Mesenchymal stem cell (in vitro differentiated cells and primary cell): ENCODE measurements around the gene RREB1.

Source experiments
- DNase-seq: peaks from one replicate; pipeline ENCODE4 v3.0.0-alpha.2; 2013
- H2AFZ ChIP-seq: one replicate; pipeline ENCODE4 v1.6.1; 2013; ENCODE audit warnings: low read depth, mild to moderate bottlenecking, control low read depth, inconsistent platforms, low read length, moderate library complexity
- H2AK5ac ChIP-seq: 2 replicates; pipeline ENCODE4 v1.6.1; 2013; ENCODE audit warnings: low read length, moderate library complexity, mild to moderate bottlenecking, inconsistent platforms; ENCODE audit not compliant: severe bottlenecking
- H2BK120ac ChIP-seq: one replicate; pipeline ENCODE4 v1.6.1; 2013; ENCODE audit warnings: low read depth, mild to moderate bottlenecking, inconsistent platforms, low read length, moderate library complexity
- H2BK12ac ChIP-seq, 2 experiments: one replicate each; pipeline ENCODE4 v1.6.1; 2013; ENCODE audit warnings: inconsistent platforms in 2 of 2, low read length in 2 of 2, mild to moderate bottlenecking in 2 of 2, moderate library complexity in 2 of 2, control low read depth in 1 of 2
- H2BK15ac ChIP-seq: one replicate; pipeline ENCODE4 v1.6.1; 2013; ENCODE audit warnings: mild to moderate bottlenecking, low read depth, inconsistent platforms; ENCODE audit not compliant: poor library complexity, severe bottlenecking
- H2BK5ac ChIP-seq: 2 replicates; pipeline ENCODE4 v1.6.1; 2013; ENCODE audit warnings: low read depth, mild to moderate bottlenecking, low read length, control low read depth, inconsistent platforms; ENCODE audit not compliant: poor library complexity, severe bottlenecking
- H3K14ac ChIP-seq, 2 experiments: one replicate each; pipeline ENCODE4 v1.6.1; 2013; ENCODE audit warnings: inconsistent platforms in 2 of 2, low read length in 2 of 2, control low read depth in 1 of 2, mild to moderate bottlenecking in 1 of 2, moderate library complexity in 1 of 2
- H3K18ac ChIP-seq, 2 experiments: one replicate each; pipeline ENCODE4 v1.6.1; 2013; ENCODE audit warnings: inconsistent platforms in 2 of 2, low read length in 2 of 2, control low read depth in 1 of 2, low read depth in 1 of 2, mild to moderate bottlenecking in 1 of 2
- H3K23ac ChIP-seq, 2 experiments: one replicate each; pipeline ENCODE4 v1.6.1; 2013; ENCODE audit warnings: inconsistent platforms in 2 of 2, low read length in 2 of 2, mild to moderate bottlenecking in 2 of 2, moderate library complexity in 2 of 2, control low read depth in 1 of 2
- H3K27ac ChIP-seq: 2 replicates; pipeline ENCODE4 v1.5.1; 2013; ENCODE audit warnings: mild to moderate bottlenecking, moderate library complexity, low read length, control low read depth, inconsistent platforms; ENCODE audit not compliant: poor library complexity, severe bottlenecking
- H3K27me3 ChIP-seq, 2 experiments: 2 replicates each; pipeline versions ENCODE4 v1.6.1 to v1.7.0; 2013; ENCODE audit warnings: low read length in 2 of 2, mild to moderate bottlenecking in 2 of 2, moderate library complexity in 2 of 2, control low read depth in 1 of 2, inconsistent platforms in 1 of 2; ENCODE audit not compliant: control insufficient read depth in 1 of 2, insufficient read depth in 1 of 2
- H3K36me3 ChIP-seq, 2 experiments: 2 replicates each; pipeline versions ENCODE4 v1.6.1 to v1.7.0; 2013; ENCODE audit warnings: low read length in 2 of 2, control low read depth in 1 of 2, inconsistent platforms in 1 of 2, low read depth in 1 of 2, mild to moderate bottlenecking in 1 of 2; ENCODE audit not compliant: insufficient read depth in 2 of 2, control insufficient read depth in 1 of 2
- H3K4ac ChIP-seq, 2 experiments: one replicate each; pipeline ENCODE4 v1.6.1; 2013; ENCODE audit warnings: inconsistent platforms in 2 of 2, low read length in 2 of 2, mild to moderate bottlenecking in 2 of 2, moderate library complexity in 2 of 2, control low read depth in 1 of 2, low read depth in 1 of 2
- H3K4me1 ChIP-seq: 2 replicates; pipeline ENCODE4 v1.6.1; 2013; ENCODE audit warnings: low read depth, low read length, control low read depth; ENCODE audit not compliant: control insufficient read depth, insufficient read depth
- H3K4me2 ChIP-seq: 2 replicates; pipeline ENCODE4 v1.6.1; 2013; ENCODE audit warnings: low read length, mild to moderate bottlenecking, inconsistent platforms; ENCODE audit not compliant: poor library complexity, severe bottlenecking
- H3K4me3 ChIP-seq, 2 experiments: 2 replicates each; pipeline versions ENCODE4 v1.5.1 to v1.7.0; 2013; ENCODE audit warnings: low read length in 2 of 2, mild to moderate bottlenecking in 2 of 2, control low read depth in 1 of 2, low read depth in 1 of 2; ENCODE audit not compliant: insufficient read depth in 1 of 2
- H3K79me1 ChIP-seq: replicated peaks from 2 replicates; pipeline ENCODE4 v1.6.1; 2013; ENCODE audit warnings: mild to moderate bottlenecking, control low read depth, low read length, inconsistent platforms; ENCODE audit not compliant: poor library complexity, severe bottlenecking
- H3K9ac ChIP-seq: 2 replicates; pipeline ENCODE4 v1.7.0; 2013; ENCODE audit warnings: mild to moderate bottlenecking, low read length, moderate library complexity
- H3K9me3 ChIP-seq: 2 replicates; pipeline ENCODE4 v1.7.0; 2013; ENCODE audit warnings: mild to moderate bottlenecking, low read length; ENCODE audit not compliant: control insufficient read depth
- H4K8ac ChIP-seq: one replicate; pipeline ENCODE4 v1.6.1; 2013; ENCODE audit warnings: inconsistent platforms, mild to moderate bottlenecking, low read length, moderate library complexity
- H4K91ac ChIP-seq: one replicate; pipeline ENCODE4 v1.6.1; 2013; ENCODE audit warnings: mild to moderate bottlenecking, low read length, inconsistent platforms
- WGBS: methylation state at CpG from one replicate; pipeline ENCODE4 v1.1.7; 2013; ENCODE audit warnings: mixed read lengths; 5-methylcytosine and 5-hydroxymethylcytosine counted together

Gene RREB1

DNA sequence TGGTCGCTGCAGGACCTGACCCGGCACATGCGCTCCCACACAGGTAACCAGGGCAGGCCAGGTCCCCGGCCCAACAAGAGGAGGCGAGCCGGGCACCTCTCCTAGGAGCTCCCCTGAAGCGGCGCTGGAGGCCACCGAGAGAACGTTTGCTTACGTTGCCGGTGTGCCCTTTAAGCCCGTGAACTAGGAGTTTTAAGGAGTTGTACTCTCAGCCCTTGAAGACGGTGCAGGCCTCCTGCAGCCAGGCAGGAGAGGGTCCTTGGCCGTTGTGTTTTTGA is 139.4 kb downstream of the RREB1 start:
- no peak overlapping the region for H3K9ac ChIP-seq
- no peak overlapping the region for H3K18ac ChIP-seq
- no peak overlapping the region for H2BK5ac ChIP-seq
- H3K9me3 ChIP-seq, result no peaks in the 10 kb centered on the region
- no peak overlapping the region for H2BK15ac ChIP-seq
- H3K4me2 ChIP-seq, result no peak overlapping the region
- H3K4me1 ChIP-seq, result peaks cover 7% of the 10 kb centered on the region
- no peak overlapping the region for H4K8ac ChIP-seq
- H3K27me3 ChIP-seq, result no peaks in the 10 kb centered on the region
- H3K23ac ChIP-seq, result no peak overlapping the region
- DNase-seq, result no peak
- no peak overlapping the region for H3K14ac ChIP-seq
- no peak overlapping the region for H2BK12ac ChIP-seq
- WGBS, result 97% methylated on average over 15 of the region's 15 CpGs
- no peak overlapping the region for H3K27ac ChIP-seq
- no peak overlapping the region for H2BK120ac ChIP-seq
- peaks cover 50 to 77% of the 10 kb centered on the region in 2 experiments for H3K36me3 ChIP-seq
- H2AFZ ChIP-seq, result no peak overlapping the region
- H3K79me1 ChIP-seq, result peaks cover 41% of the 10 kb centered on the region
- no peak overlapping the region for H2AK5ac ChIP-seq
- no peak overlapping the region for H3K4ac ChIP-seq
- no peak overlapping the region for H4K91ac ChIP-seq
- H3K4me3 ChIP-seq, result no peak overlapping the region

DNA sequence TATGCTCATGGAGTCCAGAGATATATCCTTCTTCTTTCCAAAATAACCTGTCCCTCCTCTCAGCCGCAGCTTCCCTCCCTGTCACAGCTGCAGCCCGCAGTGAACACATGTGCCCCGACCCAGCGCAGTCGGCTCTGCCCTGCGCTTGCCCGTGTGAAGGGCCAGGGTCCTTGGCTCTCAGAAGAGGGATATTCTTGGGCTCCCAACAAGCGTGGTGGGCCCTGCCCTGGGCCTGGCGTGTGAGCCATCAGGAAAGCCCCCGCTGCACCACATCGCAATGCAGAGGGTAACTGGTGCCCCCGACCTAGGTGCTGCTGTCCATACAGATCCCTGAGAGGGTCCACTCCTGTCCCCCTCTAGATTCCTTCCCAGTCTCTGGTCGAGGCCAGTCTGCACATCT is 140.1 kb downstream of the RREB1 start:
- H3K18ac ChIP-seq, result no peak overlapping the region
- no peak overlapping the region for H3K14ac ChIP-seq
- no peak overlapping the region for H3K4me3 ChIP-seq
- no peak overlapping the region for H2BK12ac ChIP-seq
- H2AFZ ChIP-seq, result no peak overlapping the region
- no peaks in the 10 kb centered on the region for H3K27me3 ChIP-seq
- no peaks in the 10 kb centered on the region for H3K9me3 ChIP-seq
- H2BK5ac ChIP-seq, result no peak overlapping the region
- H3K27ac ChIP-seq, result no peak overlapping the region
- no peak overlapping the region for H2BK120ac ChIP-seq
- H3K36me3 ChIP-seq, result peaks cover 57 to 82% of the 10 kb centered on the region in 2 experiments
- no peak overlapping the region for H3K23ac ChIP-seq
- 96% methylated on average over 12 of the region's 13 CpGs for WGBS
- H4K8ac ChIP-seq, result no peak overlapping the region
- H2AK5ac ChIP-seq, result no peak overlapping the region
- H3K4me1 ChIP-seq, result peaks cover 6% of the 10 kb centered on the region
- no peak overlapping the region for H4K91ac ChIP-seq
- DNase-seq, result no peak
- no peak overlapping the region for H3K4me2 ChIP-seq
- no peak overlapping the region for H3K9ac ChIP-seq
- H2BK15ac ChIP-seq, result no peak overlapping the region
- H3K79me1 ChIP-seq, result peaks cover 39% of the 10 kb centered on the region
- H3K4ac ChIP-seq, result no peak overlapping the region

- DNase-seq, result no peak
- H2BK5ac ChIP-seq, result no peak overlapping the region
- H3K4me1 ChIP-seq, result peaks cover 3% of the 10 kb centered on the region
- H3K27me3 ChIP-seq, result no peaks in the 10 kb centered on the region
- no peak overlapping the region for H3K4me2 ChIP-seq
- no peak overlapping the region for H2AFZ ChIP-seq
- H4K91ac ChIP-seq, result no peak overlapping the region
- no peak overlapping the region for H3K9ac ChIP-seq
- no peak overlapping the region for H3K23ac ChIP-seq
- H4K8ac ChIP-seq, result no peak overlapping the region
- no peak overlapping the region for H2BK12ac ChIP-seq
- H2AK5ac ChIP-seq, result no peak overlapping the region
- H3K4me3 ChIP-seq, result no peak overlapping the region
- no peak overlapping the region for H3K14ac ChIP-seq
- no peak overlapping the region for H3K27ac ChIP-seq
- H2BK120ac ChIP-seq, result no peak overlapping the region
- no peak overlapping the region for H3K18ac ChIP-seq
- H3K9me3 ChIP-seq, result no peaks in the 10 kb centered on the region
- H3K79me1 ChIP-seq, result peaks cover 43% of the 10 kb centered on the region
- no peak overlapping the region for H3K4ac ChIP-seq
- WGBS, result no CpG with 5 or more reads among the region's 2 CpGs
- H2BK15ac ChIP-seq, result no peak overlapping the region
- peaks cover 64 to 79% of the 10 kb centered on the region in 2 experiments for H3K36me3 ChIP-seq
Measured at GRCh38 chr6:7249391-7249790, 141.6 kb downstream of the RREB1 start.

- Histone ChIP-seq H3K9me3 (no peaks in the 10 kb centered on the region), H3K4me2 (no peak overlapping the region), H3K27ac (no peak overlapping the region), H2BK12ac (no peak overlapping the region), H3K79me1 (peaks cover 42% of the 10 kb centered on the region), H3K23ac (no peak overlapping the region), H4K91ac (no peak overlapping the region), H3K4ac (no peak overlapping the region), H3K36me3 (peaks cover 64 to 74% of the 10 kb centered on the region in 2 experiments), H3K9ac (no peak overlapping the region), H3K27me3 (no peaks in the 10 kb centered on the region), H4K8ac (no peak overlapping the region), H2BK120ac (no peak overlapping the region), H2AK5ac (no peak overlapping the region), H3K18ac (no peak overlapping the region), H3K14ac (no peak overlapping the region), H3K4me3 (no peak overlapping the region), H2AFZ (no peak overlapping the region), H3K4me1 (peaks cover 3% of the 10 kb centered on the region), H2BK15ac (no peak overlapping the region), H2BK5ac (no peak overlapping the region)
- no peak for DNase-seq
- 67% methylated on average over 6 of the region's 7 CpGs for WGBS
Measured at GRCh38 chr6:7249946-7250643, 142.3 kb downstream of the RREB1 start.
